ENCODE data around the gene SPINK4. TPM values are rescaled to one million over a fixed set of nuclear protein-coding genes. Genes with fewer than 3 reads are reported as not detected.

Gene SPINK4
- total RNA-seq, 1 donor from 2014 or later, result not detected

DNA sequence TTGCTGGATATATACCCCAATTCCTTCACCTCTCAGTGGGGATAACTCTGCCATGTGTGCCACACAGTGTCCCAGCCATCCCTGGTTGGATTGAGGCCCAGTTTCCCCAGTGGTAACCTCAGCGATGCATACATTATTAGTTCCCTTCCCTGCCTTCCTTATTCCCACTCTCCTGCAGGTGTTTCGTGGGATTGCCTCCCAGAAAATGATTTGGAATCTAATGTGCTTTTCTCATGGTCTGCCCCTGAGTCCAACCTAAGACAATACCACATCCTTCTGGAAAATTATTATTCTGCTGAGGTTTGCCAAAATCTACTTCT lies 8.4 kb upstream of the SPINK4 start:
- Mint-ChIP-seq H3K4me3 (no peak overlapping the region), H3K9me3 (no peaks in the 10 kb centered on the region), H3K36me3 (ENCODE audit: low read depth) (no peaks in the 10 kb centered on the region), H3K27me3 (peaks cover 8% of the 10 kb centered on the region), H3K4me1 (peaks cover 13% of the 10 kb centered on the region), H3K27ac (no peak overlapping the region)
- intact Hi-C loops (cut with micrococcal nuclease), result no loop called here
- DNase-seq (no peak), ATAC-seq (ENCODE audit: low read depth) (no peak)
- ChIA-PET POLR2A (interaction anchor here (0.9 kb wide), 1 partner anchor 155 kb away, joined by 3 read pairs; the partner anchor contains the start of gene SMU1), CTCF (no interaction called here)
- TF ChIP-seq, protein P1, sequence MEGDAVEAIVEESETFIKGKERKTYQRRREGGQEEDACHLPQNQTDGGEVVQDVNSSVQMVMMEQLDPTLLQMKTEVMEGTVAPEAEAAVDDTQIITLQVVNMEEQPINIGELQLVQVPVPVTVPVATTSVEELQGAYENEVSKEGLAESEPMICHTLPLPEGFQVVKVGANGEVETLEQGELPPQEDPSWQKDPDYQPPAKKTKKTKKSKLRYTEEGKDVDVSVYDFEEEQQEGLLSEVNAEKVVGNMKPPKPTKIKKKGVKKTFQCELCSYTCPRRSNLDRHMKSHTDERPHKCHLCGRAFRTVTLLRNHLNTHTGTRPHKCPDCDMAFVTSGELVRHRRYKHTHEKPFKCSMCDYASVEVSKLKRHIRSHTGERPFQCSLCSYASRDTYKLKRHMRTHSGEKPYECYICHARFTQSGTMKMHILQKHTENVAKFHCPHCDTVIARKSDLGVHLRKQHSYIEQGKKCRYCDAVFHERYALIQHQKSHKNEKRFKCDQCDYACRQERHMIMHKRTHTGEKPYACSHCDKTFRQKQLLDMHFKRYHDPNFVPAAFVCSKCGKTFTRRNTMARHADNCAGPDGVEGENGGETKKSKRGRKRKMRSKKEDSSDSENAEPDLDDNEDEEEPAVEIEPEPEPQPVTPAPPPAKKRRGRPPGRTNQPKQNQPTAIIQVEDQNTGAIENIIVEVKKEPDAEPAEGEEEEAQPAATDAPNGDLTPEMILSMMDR (IDR thresholded peaks at IDR 0.05), result no peak

DNA sequence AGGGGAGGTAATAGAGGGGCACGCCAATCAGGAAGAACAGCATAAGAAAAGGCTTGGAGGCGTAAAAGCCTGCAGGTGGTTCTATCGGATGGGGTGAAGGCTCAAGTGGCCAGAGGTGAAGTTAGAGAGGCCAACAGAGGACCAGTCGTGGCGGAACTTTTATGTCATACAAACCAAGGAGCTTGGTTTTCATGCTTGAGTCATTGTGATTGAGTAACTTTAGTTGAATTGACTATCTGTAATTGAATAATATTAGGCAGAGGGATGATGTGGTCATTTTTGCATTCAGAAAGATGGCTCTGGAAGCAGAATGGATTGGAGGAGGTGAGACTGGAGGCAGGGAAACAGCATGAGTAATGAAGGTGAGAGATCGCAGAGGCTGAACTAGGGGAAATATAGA lies 7.2 kb upstream of the SPINK4 start:
- ATAC-seq (ENCODE audit: low read depth) (no peak), DNase-seq (no peak)
- POLR2A ChIA-PET, result no interaction called here
- Mint-ChIP-seq H3K27me3 (peaks cover 12% of the 10 kb centered on the region), H3K36me3 (ENCODE audit: low read depth) (no peaks in the 10 kb centered on the region), H3K4me3 (no peak overlapping the region), H3K4me1 (peaks cover 3% of the 10 kb centered on the region), H3K27ac (no peak overlapping the region), H3K9me3 (no peaks in the 10 kb centered on the region)
- intact Hi-C loops (cut with micrococcal nuclease), result no loop called here
- CTCF ChIA-PET, result no interaction called here
- TF ChIP-seq, protein P1 (IDR thresholded peaks at IDR 0.05), result no peak

DNA sequence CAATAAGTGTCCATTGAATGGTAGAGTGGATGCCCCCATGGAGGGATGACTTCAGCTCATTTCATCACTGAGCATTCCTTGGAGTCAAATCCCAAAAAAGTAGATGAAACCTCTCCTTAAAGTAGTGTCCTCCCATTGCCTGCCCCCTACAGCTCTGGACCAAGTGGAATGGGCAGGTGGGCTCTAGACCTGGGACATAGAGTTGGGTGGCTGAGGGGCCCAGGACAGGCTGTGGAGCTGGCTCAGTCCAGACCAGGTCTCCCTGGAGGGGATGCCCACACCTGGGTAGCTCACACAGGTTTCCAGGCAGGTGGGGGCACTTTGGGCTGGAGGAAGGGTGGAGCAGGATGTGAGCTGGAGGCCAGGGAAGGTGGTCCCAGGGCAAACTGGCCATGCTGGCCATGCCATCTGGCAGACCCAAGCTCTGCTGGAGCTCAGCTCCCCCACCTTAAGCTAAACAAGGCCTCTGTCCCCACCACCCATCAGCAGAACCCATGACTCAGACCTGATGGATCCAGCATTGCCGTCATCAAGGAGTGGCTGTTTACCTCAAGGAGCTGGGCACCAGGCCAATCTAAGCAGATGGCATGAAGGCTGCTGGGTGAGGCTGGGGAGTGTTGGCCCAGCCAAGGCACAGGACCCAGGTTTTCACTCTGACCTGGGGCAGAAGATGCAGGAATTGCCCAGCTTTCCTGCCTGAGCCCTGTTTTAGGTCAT lies 6.2 kb upstream of the SPINK4 start:
- Mint-ChIP-seq H3K4me3 (no peak overlapping the region), H3K36me3 (ENCODE audit: low read depth) (no peaks in the 10 kb centered on the region), H3K27me3 (peaks cover 12% of the 10 kb centered on the region), H3K4me1 (no peaks in the 10 kb centered on the region), H3K27ac (no peak overlapping the region), H3K9me3 (no peaks in the 10 kb centered on the region)
- TF ChIP-seq, protein P1 (IDR thresholded peaks at IDR 0.05), result no peak
- no peak for ATAC-seq (ENCODE audit: low read depth)
- DNase-seq, result no peak
- ChIA-PET CTCF (no interaction called here), POLR2A (no interaction called here)
- intact Hi-C loops (cut with micrococcal nuclease), result no loop called here

DNA sequence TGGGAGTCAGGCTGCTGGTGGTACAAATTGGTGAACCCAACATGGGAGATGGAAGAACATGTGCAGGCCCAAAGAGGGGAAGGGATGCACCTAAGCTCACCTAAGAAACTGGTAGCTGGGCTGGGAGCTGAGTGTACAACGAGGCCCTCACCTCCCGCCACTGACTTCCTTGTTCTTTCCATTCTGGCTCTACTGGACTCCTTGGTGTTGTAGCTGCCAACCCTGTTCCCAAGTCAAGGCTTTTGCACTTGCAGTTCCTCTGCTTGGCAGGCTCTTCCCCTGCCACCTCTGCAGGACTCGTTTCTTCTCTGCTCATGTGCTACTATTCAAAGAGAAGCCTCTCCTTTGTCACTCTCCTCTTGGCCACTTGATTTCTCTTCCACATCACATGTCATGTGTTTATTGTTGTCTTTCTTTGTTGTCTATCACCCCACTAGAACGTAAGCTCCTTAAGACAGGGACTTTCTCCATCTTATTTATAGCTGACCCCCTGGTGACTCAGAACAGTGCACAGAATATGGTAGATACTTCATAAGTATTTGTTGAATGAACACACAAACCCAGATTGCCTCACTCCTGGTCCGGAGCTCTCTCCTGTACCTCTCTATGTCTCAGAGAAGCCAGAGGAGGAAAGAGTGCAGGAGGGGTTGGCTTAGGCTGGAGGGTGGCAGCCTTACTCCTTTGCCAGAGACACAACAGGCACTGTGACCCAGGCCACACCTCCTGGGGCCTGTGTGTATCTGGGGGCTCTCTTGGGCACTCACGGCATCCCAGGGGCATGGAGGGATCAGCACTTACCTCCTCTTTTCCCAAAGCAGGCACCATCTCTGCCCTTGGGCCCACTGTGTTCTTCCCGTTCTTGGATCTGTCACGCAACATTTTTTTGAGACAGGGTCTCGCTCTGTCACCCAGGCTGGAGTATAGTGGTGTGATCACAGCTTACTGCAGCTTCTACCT lies 5.2 kb upstream of the SPINK4 start:
- Mint-ChIP-seq H3K4me3 (no peak overlapping the region), H3K36me3 (ENCODE audit: low read depth) (no peaks in the 10 kb centered on the region), H3K9me3 (no peaks in the 10 kb centered on the region), H3K27ac (no peak overlapping the region), H3K27me3 (peaks cover 12% of the 10 kb centered on the region), H3K4me1 (no peaks in the 10 kb centered on the region)
- TF ChIP-seq, protein P1 (IDR thresholded peaks at IDR 0.05), result no peak
- intact Hi-C loops (cut with micrococcal nuclease), result no loop called here
- ATAC-seq (ENCODE audit: low read depth) (no peak), DNase-seq (no peak)
- ChIA-PET POLR2A (interaction anchor here (0.6 kb wide), 1 partner anchor 39 kb away, joined by 3 read pairs; no protein-coding TSS in a partner anchor), CTCF (interaction anchor here (2.1 kb wide), 1 partner anchor 9 kb away, joined by 6 read pairs; no protein-coding TSS in a partner anchor)

DNA sequence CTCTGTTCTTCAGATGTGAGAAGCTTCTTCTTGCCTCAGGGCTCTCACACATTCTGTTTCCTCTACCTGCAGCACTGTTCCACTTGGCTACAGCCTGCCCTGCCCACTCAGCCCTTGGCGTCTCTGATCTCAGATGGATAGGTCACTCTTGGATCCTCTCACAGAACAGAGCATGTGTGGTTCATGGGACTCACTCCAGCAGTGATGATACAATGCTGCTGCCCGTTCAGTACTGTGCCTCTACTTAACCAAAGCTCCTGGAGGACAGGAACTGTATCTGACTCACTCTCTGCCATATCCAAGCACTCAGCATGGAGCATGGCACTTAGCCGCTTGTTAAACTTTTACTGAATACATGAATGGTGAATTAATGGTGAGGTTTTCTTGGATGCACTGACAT lies 3.4 kb upstream of the SPINK4 start:
- no peaks in the 10 kb centered on the region for H3K9me3 Mint-ChIP-seq
- no peak overlapping the region for H3K4me3 Mint-ChIP-seq
- ATAC-seq (ENCODE audit: low read depth) (no peak), DNase-seq (no peak)
- POLR2A ChIA-PET, result no interaction called here
- peaks cover 12% of the 10 kb centered on the region for H3K27me3 Mint-ChIP-seq
- no peaks in the 10 kb centered on the region for H3K36me3 Mint-ChIP-seq (ENCODE audit: low read depth)
- CTCF ChIA-PET, result interaction anchor here (2.1 kb wide), 1 partner anchor 11 kb away, joined by 6 read pairs; no protein-coding TSS in a partner anchor
- no peak overlapping the region for H3K27ac Mint-ChIP-seq
- TF ChIP-seq, protein P1 (IDR thresholded peaks at IDR 0.05), result no peak
- H3K4me1 Mint-ChIP-seq, result no peaks in the 10 kb centered on the region
- intact Hi-C loops (cut with micrococcal nuclease), result no loop called here
